HG02852 (cell line): ENCODE measurements around the gene RGL2.
"Not testable (repeated sequence)": the region's sequence is repeated elsewhere in the genome, so short reads cannot be mapped to it uniquely, and the experiment has no call there.

ENCODE experiments used
- ATAC-seq: cut with Tn5 transposase; IDR thresholded peaks from one replicate; pipeline ENCODE4 v1.9.1; 2021; ENCODE audit warnings: mild to moderate bottlenecking, moderate library complexity; ENCODE audit not compliant: unreplicated experiment

Gene RGL2

GRCh38 chr6:33276864-33277662 lies 21.7 kb downstream of the RGL2 start, which contains the start of gene B3GALT4:
TSS of gene B3GALT4 (plus strand) at chr6:33277123. CDS start at chr6:33277420, 297 bp downstream.
- peak; percentile 60 for ATAC-seq

GRCh38 chr6:33276581-33276863 lies 22.2 kb downstream of the RGL2 start:
- ATAC-seq: no peak

GRCh38 chr6:33275795-33276580 lies 22.8 kb downstream of the RGL2 start:
- ATAC-seq: not testable (repeated sequence)

GRCh38 chr6:33273924-33274902 lies 24.5 kb downstream of the RGL2 start:
- ATAC-seq: no peak

GRCh38 chr6:33273129-33273923 lies 25.4 kb downstream of the RGL2 start:
- no peak for ATAC-seq

GRCh38 chr6:33272275-33273128 lies 26.2 kb downstream of the RGL2 start:
- no peak for ATAC-seq

- peak; percentile 70 for ATAC-seq
Measured at GRCh38 chr6:33271468-33272274, 27.1 kb downstream of the RGL2 start, which contains the start of the genes RPS18 and VPS52. TSS of gene RPS18 (plus strand) at chr6:33272075. CDS start at chr6:33272120, 45 bp downstream. TSS of gene VPS52 (minus strand) at chr6:33271876. CDS start at chr6:33271675, 201 bp downstream.

- ATAC-seq: no peak
Measured at GRCh38 chr6:33271117-33271467, 27.6 kb downstream of the RGL2 start.

- ATAC-seq: no peak
Measured at GRCh38 chr6:33264015-33264414, 34.7 kb downstream of the RGL2 start.

GRCh38 chr6:33262490-33262889 lies 36.3 kb downstream of the RGL2 start:
- ATAC-seq: not testable (repeated sequence)

- no peak for ATAC-seq
Measured at GRCh38 chr6:33259032-33259431, 39.7 kb downstream of the RGL2 start.

GRCh38 chr6:33254591-33254990 lies 44.2 kb downstream of the RGL2 start:
- ATAC-seq: no peak

GRCh38 chr6:33252759-33253158 lies 46.0 kb downstream of the RGL2 start:
- no peak for ATAC-seq

GRCh38 chr6:33251395-33252012 lies 47.2 kb downstream of the RGL2 start:
- ATAC-seq: no peak

- ATAC-seq: no peak
Measured at GRCh38 chr6:33250731-33251130, 48.0 kb downstream of the RGL2 start.

- no peak for ATAC-seq
Measured at GRCh38 chr6:33249732-33250630, 48.8 kb downstream of the RGL2 start.
